ENCODE measurements around the gene PTPRD. TPM values are rescaled to one million over a fixed set of nuclear protein-coding genes. Genes with fewer than 3 reads are reported as not detected.

The PTPRD gene
- total RNA-seq, 1 experiment from 2014 or later: 32.5 TPM

DNA sequence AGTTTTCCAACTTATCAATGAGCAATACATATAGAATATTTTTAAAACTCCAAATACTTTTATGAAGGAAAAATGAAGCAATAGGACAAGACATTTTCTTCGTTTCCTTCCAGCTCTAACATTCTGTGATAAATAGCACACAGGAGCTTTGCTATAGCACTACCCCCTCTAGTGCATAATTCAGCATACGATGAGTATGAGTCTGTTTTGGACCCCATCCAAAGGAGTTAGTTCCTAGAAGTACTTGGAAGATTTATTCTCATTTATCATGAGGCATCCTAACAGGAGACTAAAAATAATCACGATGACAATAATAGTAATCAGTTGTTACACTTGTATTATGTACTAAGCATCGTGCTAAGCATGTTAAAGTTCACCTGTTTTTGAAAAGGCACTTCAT is 1751.9 kb downstream of the PTPRD start:
- no CpG with 5 or more reads among the region's 4 CpGs for WGBS (ENCODE audit: extremely low coverage, insufficient read length, low lambda C conversion rate)
- no peak overlapping the region for H2AK5ac ChIP-seq (ENCODE audit: insufficient read length, low read length)
- H3K14ac ChIP-seq (ENCODE audit: insufficient read depth, low read length): no peak overlapping the region
- H4K5ac ChIP-seq (ENCODE audit: insufficient read length, low read depth, low read length): no peak overlapping the region
- no peak overlapping the region for H2BK20ac ChIP-seq (ENCODE audit: low read depth, low read length, poor library complexity, severe bottlenecking)
- Mint-ChIP-seq H3K4me3 (no peak overlapping the region), H3K27me3 (ENCODE audit: low read depth) (peaks cover 24% of the 10 kb centered on the region), H3K9me3 (no peaks in the 10 kb centered on the region; a peak in 1 of 5 replicates), H3K4me1 (peaks cover 30 to 35% of the 10 kb centered on the region in 2 experiments), H3K27ac (no peak overlapping the region), H3K36me3 (ENCODE audit: insufficient read depth in 1 of 3, low read depth in 3 of 3) (no peaks in the 10 kb centered on the region; a peak in 1 of 7 replicates)
- no peaks in the 10 kb centered on the region for H3K9me3 ChIP-seq (ENCODE audit: control insufficient read depth, low read depth, low read length)
- H3K23ac ChIP-seq (ENCODE audit: insufficient read length, low read depth, low read length): no peak overlapping the region
- H3T11ph ChIP-seq (ENCODE audit: low read length): no peak overlapping the region
- H3K4me2 ChIP-seq (ENCODE audit: insufficient read depth, insufficient read length, low read length): no peak overlapping the region
- H2AFZ ChIP-seq (ENCODE audit: low read length): no peak overlapping the region
- H4K8ac ChIP-seq (replicated peaks; ENCODE audit: insufficient read length, low read depth, low read length): no peak overlapping the region
- H2BK120ac ChIP-seq (ENCODE audit: low read depth, low read length, poor library complexity, severe bottlenecking): no peak overlapping the region
- no peaks in the 10 kb centered on the region for H3K79me1 ChIP-seq (ENCODE audit: insufficient read depth, low read depth, low read length, poor library complexity, severe bottlenecking)
- H3K79me2 ChIP-seq (ENCODE audit: insufficient read depth, low read length): 0 out of 2 replicates have a peak, but pooled peaks cover 2% of the 10 kb centered on the region
- H3K23me2 ChIP-seq (ENCODE audit: insufficient read length, low read depth, low read length, poor library complexity, severe bottlenecking): peaks cover 11% of the 10 kb centered on the region
- no peak overlapping the region for H3K56ac ChIP-seq (ENCODE audit: insufficient read length, low read depth, low read length)
- H2BK5ac ChIP-seq (ENCODE audit: insufficient read length, low read length): no peak overlapping the region
- TF ChIP-seq, protein P1, sequence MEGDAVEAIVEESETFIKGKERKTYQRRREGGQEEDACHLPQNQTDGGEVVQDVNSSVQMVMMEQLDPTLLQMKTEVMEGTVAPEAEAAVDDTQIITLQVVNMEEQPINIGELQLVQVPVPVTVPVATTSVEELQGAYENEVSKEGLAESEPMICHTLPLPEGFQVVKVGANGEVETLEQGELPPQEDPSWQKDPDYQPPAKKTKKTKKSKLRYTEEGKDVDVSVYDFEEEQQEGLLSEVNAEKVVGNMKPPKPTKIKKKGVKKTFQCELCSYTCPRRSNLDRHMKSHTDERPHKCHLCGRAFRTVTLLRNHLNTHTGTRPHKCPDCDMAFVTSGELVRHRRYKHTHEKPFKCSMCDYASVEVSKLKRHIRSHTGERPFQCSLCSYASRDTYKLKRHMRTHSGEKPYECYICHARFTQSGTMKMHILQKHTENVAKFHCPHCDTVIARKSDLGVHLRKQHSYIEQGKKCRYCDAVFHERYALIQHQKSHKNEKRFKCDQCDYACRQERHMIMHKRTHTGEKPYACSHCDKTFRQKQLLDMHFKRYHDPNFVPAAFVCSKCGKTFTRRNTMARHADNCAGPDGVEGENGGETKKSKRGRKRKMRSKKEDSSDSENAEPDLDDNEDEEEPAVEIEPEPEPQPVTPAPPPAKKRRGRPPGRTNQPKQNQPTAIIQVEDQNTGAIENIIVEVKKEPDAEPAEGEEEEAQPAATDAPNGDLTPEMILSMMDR (conservative IDR thresholded peaks at IDR 0.05): no peak
- no peak for DNase-seq
- no peak overlapping the region for H3K9ac ChIP-seq (ENCODE audit: extremely low read depth, insufficient read length, low read length)
- H3K27me3 ChIP-seq (ENCODE audit: insufficient read depth, low read length): no peaks in the 10 kb centered on the region
- no peak overlapping the region for H3K27ac ChIP-seq (ENCODE audit: insufficient read length, low read depth, low read length)
- H3K4me1 ChIP-seq (ENCODE audit: insufficient read depth, low read length): no peaks in the 10 kb centered on the region; the same call in 1 of the 2 replicates
- no peak overlapping the region for H3K4ac ChIP-seq (ENCODE audit: low read depth, low read length)
- H2BK15ac ChIP-seq (ENCODE audit: low read depth, low read length): no peak overlapping the region
- no peak overlapping the region for H2BK12ac ChIP-seq (ENCODE audit: insufficient read length, low read depth, low read length)
- no peaks in the 10 kb centered on the region for H4K20me1 ChIP-seq (ENCODE audit: control insufficient read depth, insufficient read depth, insufficient read length)
- H4K91ac ChIP-seq (ENCODE audit: insufficient read length, low read depth, low read length): no peak overlapping the region
- no peak overlapping the region for H3K18ac ChIP-seq (ENCODE audit: insufficient read length, low read depth, low read length)

Data from H9 (cell line).